Neural cell (in vitro differentiated cells): ENCODE results near the gene FGF21.

Experiments used
- EP300 ChIP-seq: fragments of 450-650 bp; conservative IDR thresholded peaks from 2 replicates; pipeline ENCODE4 v1.6.1; 2014; ENCODE audit warnings: antibody characterized with exemption, mild to moderate bottlenecking, moderate library complexity; ENCODE audit not compliant: poor library complexity, severe bottlenecking
- POLR2AphosphoS5 ChIP-seq: IDR thresholded peaks from 2 replicates; pipeline ENCODE4 v1.6.1; 2012
- RAD21 ChIP-seq: fragments of 450-650 bp; conservative IDR thresholded peaks from 2 replicates; pipeline ENCODE4 v1.6.1; 2014; ENCODE audit warnings: antibody characterized with exemption, mild to moderate bottlenecking, moderate library complexity
- SMC3 ChIP-seq: fragments of 450-650 bp; conservative IDR thresholded peaks from 2 replicates; pipeline ENCODE4 v1.6.1; 2014; ENCODE audit warnings: antibody characterized with exemption, mild to moderate bottlenecking, moderate library complexity; ENCODE audit not compliant: poor library complexity
- TAF1 ChIP-seq: IDR thresholded peaks from 2 replicates; pipeline ENCODE4 v1.6.1; 2012; ENCODE audit warnings: low read depth
- TF ChIP-seq, protein P1 (sequence below): fragments of 450-650 bp; IDR thresholded peaks from 2 replicates; pipeline ENCODE4 v1.5.1; 2014; ENCODE audit warnings: antibody characterized with exemption, mild to moderate bottlenecking, moderate library complexity; ENCODE audit not compliant: poor library complexity, severe bottlenecking
- TF ChIP-seq, protein P2 (sequence below): IDR thresholded peaks from 2 replicates; pipeline ENCODE4 v1.6.1; 2012; ENCODE audit warnings: borderline replicate concordance

DNA sequence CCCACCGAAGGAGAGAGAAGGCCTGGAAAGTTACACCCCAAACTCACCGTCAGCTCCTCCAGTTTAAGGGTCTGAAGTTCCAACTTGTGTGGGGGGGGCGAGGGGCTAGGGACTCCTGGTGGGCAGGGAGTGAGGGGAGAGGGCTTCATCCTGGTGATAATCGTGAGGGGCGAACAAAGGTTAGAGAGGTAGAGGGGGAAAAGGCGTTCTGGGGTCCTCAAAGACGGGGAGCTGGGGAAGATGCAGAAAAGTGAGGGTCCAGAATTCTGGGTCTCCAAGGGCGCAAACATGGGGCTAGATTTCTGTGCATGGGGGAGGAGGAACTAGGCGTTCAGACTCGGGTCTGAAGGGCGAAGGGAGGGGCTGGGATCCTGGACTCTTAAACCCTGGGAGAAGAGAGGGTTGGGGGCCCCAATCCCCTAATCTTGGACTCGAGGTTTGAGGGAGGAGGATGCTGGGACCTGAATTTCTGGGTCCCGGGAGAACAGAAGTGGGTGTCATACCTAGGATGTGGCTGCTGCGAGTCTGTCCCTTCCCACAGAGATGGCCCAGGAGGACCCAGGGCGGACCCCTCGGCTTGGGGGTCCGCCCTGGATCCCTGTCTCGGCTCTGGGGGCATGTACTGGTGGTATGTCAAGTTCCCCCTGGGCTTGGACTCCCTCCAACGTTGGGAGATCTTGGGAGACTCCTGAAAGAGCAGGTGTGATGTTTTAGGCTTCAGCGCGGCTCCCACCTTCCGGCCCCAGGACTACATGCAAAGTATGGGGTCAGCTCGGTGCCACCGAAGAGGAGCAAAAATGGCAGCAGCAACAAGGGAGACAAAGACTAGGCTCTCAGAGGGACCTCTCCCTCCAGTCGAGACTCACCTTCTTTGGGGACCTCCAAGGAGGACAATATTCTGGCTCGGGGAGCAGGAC, 40.3 kb upstream of the FGF21 start:
- no peak for TF ChIP-seq RAD21
- TF ChIP-seq, protein P1, sequence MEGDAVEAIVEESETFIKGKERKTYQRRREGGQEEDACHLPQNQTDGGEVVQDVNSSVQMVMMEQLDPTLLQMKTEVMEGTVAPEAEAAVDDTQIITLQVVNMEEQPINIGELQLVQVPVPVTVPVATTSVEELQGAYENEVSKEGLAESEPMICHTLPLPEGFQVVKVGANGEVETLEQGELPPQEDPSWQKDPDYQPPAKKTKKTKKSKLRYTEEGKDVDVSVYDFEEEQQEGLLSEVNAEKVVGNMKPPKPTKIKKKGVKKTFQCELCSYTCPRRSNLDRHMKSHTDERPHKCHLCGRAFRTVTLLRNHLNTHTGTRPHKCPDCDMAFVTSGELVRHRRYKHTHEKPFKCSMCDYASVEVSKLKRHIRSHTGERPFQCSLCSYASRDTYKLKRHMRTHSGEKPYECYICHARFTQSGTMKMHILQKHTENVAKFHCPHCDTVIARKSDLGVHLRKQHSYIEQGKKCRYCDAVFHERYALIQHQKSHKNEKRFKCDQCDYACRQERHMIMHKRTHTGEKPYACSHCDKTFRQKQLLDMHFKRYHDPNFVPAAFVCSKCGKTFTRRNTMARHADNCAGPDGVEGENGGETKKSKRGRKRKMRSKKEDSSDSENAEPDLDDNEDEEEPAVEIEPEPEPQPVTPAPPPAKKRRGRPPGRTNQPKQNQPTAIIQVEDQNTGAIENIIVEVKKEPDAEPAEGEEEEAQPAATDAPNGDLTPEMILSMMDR = no peak
- no peak for TF ChIP-seq TAF1
- TF ChIP-seq, protein P2, sequence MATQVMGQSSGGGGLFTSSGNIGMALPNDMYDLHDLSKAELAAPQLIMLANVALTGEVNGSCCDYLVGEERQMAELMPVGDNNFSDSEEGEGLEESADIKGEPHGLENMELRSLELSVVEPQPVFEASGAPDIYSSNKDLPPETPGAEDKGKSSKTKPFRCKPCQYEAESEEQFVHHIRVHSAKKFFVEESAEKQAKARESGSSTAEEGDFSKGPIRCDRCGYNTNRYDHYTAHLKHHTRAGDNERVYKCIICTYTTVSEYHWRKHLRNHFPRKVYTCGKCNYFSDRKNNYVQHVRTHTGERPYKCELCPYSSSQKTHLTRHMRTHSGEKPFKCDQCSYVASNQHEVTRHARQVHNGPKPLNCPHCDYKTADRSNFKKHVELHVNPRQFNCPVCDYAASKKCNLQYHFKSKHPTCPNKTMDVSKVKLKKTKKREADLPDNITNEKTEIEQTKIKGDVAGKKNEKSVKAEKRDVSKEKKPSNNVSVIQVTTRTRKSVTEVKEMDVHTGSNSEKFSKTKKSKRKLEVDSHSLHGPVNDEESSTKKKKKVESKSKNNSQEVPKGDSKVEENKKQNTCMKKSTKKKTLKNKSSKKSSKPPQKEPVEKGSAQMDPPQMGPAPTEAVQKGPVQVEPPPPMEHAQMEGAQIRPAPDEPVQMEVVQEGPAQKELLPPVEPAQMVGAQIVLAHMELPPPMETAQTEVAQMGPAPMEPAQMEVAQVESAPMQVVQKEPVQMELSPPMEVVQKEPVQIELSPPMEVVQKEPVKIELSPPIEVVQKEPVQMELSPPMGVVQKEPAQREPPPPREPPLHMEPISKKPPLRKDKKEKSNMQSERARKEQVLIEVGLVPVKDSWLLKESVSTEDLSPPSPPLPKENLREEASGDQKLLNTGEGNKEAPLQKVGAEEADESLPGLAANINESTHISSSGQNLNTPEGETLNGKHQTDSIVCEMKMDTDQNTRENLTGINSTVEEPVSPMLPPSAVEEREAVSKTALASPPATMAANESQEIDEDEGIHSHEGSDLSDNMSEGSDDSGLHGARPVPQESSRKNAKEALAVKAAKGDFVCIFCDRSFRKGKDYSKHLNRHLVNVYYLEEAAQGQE = no peak
- no peak for TF ChIP-seq SMC3
- TF ChIP-seq POLR2AphosphoS5 = no peak
- no peak for TF ChIP-seq EP300
